RWPE1 (cell line): ENCODE data around the gene VPS13D.

Source experiments
- CTCF ChIA-PET: fragments of 350-600 bp; sonication (Branson Sonifier 250); formaldehyde crosslinking; extraction: SDS; loops from one replicate; lab custom pipeline; 2021; lab: Yijun Ruan, JAX
- POLR2A ChIA-PET: fragments of 400-600 bp; formaldehyde crosslinking; extraction: SDS; loops from one replicate; lab custom pipeline; 2020; ENCODE audit warnings: antibody characterized with exemption; ENCODE audit not compliant: low non-redundant PET; lab: Yijun Ruan, JAX
- DNase-seq: peaks from one replicate; pipeline ENCODE4 v3.0.0; 2012; ENCODE audit warnings: low spot score
- H3K27ac ChIP-seq: fragments of 450-650 bp; 2 replicates; pipeline ENCODE4 v1.5.1; 2017
- CTCF ChIP-seq: fragments of 450-650 bp; conservative IDR thresholded peaks from 2 replicates; pipeline ENCODE4 v1.5.1; 2017; ENCODE audit warnings: low read depth, mild to moderate bottlenecking

VPS13D gene

GRCh38 chr1:12326986-12327385, 97.2 kb downstream of the VPS13D start:
- no peak overlapping the region for H3K27ac ChIP-seq
- DNase-seq = no peak
- ChIA-PET POLR2A (no interaction called here), CTCF (no interaction called here)
- no peak for TF ChIP-seq CTCF

- POLR2A ChIA-PET = no interaction called here
- no peak for TF ChIP-seq CTCF
- no peak overlapping the region for H3K27ac ChIP-seq
- no peak for DNase-seq
- CTCF ChIA-PET = interaction anchor here (0.9 kb wide), 1 partner anchor 332 kb away, joined by 3 read pairs; no protein-coding TSS in a partner anchor
Measured at GRCh38 chr1:12327566-12327965, 97.7 kb downstream of the VPS13D start.

- no peak overlapping the region for H3K27ac ChIP-seq
- CTCF ChIA-PET = no interaction called here
Measured at GRCh38 chr1:12333036-12333785, 103.4 kb downstream of the VPS13D start.

GRCh38 chr1:12335815-12336214, 106.0 kb downstream of the VPS13D start:
- DNase-seq = no peak
- POLR2A ChIA-PET = no interaction called here
- no peak overlapping the region for H3K27ac ChIP-seq
- no peak for TF ChIP-seq CTCF
- CTCF ChIA-PET = no interaction called here

More at GRCh38 chr1:12333036-12333785, 103.4 kb downstream of the VPS13D start:
- no peak for DNase-seq
- no peak for TF ChIP-seq CTCF
- POLR2A ChIA-PET = no interaction called here

GRCh38 chr1:12336413-12336812, 106.6 kb downstream of the VPS13D start:
- no peak overlapping the region for H3K27ac ChIP-seq
- ChIA-PET CTCF (no interaction called here), POLR2A (no interaction called here)
- DNase-seq = no peak
- no peak for TF ChIP-seq CTCF

GRCh38 chr1:12338017-12338416, 108.2 kb downstream of the VPS13D start:
- no peak for DNase-seq
- ChIA-PET CTCF (no interaction called here), POLR2A (no interaction called here)
- no peak for TF ChIP-seq CTCF
- no peak overlapping the region for H3K27ac ChIP-seq
